ENCODE data around the gene COL4A1.

The COL4A1 gene

DNA sequence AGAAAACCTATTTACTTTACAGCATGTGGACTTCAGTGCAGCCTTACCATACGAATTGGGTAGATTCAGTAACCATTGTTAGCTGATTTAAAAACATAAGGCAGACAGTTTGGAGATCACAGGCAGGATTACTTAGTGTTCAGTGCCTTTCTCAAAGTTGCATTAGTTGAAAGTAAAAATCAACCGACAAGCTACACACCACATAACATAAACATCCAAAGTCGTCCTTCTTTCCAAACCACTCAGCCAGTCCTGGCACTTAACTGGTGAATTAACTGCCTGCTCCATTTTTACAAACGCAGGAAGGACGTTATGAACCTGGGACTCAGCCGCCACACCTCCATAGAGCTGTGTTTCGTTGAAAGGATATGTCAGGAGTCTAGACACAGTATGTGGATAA is 91.4 kb downstream of the COL4A1 start:
- no peak for DNase-seq

DNA sequence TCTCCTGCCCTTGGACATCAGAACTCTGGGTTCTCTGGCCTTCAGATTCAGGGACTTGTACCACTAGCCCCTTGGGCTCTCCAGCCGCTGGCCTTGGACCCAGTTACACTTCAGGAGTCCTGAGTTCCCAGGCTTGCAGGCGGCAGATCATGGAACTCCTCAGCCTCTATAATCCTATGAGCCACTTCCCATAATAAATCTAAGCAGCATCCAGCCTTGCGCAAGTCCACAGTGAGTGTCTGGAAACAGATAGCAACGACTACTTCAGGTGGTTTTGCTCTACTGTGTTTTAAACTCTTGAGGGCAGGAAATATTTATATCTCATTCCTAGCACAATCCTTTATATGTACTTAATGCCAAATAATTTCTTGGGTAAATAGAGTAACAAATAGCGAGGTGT is 92.3 kb downstream of the COL4A1 start:
- DNase-seq: no peak

DNA sequence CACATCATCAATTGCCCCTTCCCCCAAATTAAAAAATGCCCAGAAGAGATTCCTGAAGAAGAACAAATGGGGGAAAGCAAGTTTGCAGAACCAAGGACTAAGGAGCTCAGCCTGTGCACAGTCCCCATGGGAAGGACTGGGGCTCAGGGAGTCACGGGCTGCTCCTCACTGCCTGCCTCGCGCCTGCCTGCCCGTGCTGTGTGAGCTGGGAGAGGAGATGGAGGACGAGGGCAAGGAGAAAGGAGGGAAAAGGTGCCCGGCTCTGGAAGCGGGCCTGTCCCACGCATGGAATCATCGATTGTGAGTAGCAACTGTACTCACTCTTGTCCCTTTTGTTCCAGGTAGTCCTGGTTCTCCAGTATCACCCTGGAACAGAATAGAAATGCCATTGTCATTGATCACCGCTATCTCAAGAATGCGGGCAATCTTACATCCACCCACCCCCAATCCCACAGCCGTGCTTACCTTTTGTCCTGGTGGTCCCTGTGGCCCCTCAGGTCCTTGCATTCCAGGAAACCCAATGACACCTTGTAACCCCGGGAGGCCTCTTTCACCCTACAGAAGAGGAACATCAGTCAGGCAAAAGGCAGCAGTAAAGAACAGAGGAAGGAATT is 93.4 kb downstream of the COL4A1 start:
- DNase-seq: no peak

DNA sequence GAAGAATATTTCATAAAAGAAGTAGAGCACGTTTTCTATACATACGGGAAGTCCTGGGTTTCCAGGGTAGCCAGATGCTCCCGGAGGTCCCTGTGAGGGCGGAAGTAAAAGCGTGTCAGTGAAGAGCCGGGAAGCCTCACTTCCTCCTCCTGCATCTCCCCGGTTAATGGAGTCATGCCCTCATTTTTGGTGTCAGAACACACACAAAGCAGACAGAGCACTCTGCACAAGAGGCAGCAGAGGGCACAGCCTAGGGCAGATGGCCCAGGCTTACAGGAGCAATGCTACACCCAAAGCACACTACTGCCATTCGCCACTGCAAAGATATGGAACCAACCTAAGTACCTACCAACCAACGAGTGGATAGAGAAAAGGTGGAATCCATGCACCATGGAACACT is 94.4 kb downstream of the COL4A1 start:
- no peak for DNase-seq

DNA sequence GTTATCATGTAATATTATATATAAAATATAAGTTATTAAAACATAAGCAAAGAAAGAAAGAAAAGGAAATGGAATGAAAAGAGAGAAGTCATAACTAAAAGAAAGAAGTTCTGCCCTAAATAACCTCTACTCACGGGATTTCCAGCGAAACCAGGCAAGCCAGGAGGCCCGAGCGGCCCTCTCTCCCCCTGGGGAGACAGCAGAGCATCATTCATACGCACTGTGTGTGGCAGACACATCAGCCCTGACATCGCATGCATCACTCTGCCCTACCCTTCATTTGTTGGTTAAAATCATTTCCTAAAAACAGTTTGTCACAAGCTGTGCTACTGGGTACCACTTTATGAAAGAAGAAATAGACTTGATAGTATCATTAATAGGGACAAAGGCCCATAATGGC is 95.2 kb downstream of the COL4A1 start:
- no peak for DNase-seq

DNA sequence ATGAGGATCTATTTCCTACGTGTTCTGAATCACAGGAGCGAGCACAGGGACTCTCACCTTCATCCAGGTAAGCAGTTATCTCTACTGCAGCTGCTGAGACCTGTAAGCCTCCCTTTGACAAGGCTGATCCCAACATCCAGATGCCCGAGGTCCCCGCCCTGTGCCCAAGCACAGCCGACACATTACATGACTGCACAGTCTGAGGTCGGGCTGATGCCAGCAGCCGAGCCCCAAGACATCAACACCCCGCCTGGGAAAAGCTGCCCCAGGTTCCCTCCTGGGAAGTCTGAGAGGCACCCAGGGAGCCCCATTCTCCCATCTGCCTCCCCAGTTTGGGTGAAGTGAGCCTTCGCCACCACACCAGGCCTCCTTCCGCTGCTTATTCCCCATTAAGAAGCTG is 95.9 kb downstream of the COL4A1 start:
- DNase-seq: no peak

DNA sequence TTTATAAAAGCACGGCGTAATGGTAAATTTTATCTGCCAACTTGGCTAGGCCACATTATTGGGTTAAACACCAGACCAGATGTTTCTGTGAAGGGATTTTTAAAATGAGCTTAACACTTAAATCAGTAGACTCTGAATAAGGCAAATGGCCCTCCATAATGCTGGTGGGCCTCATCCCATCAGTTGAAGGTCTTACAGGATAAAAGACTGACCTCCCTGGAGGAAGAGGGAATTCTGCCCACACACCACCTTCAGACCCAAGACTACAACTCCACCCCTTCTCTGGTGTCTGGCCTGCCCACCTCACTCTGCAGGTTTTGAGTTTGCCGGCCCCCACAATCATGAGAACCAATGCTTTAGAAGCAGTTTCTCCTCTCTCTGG is 96.4 kb downstream of the COL4A1 start:
- DNase-seq: no peak

DNA sequence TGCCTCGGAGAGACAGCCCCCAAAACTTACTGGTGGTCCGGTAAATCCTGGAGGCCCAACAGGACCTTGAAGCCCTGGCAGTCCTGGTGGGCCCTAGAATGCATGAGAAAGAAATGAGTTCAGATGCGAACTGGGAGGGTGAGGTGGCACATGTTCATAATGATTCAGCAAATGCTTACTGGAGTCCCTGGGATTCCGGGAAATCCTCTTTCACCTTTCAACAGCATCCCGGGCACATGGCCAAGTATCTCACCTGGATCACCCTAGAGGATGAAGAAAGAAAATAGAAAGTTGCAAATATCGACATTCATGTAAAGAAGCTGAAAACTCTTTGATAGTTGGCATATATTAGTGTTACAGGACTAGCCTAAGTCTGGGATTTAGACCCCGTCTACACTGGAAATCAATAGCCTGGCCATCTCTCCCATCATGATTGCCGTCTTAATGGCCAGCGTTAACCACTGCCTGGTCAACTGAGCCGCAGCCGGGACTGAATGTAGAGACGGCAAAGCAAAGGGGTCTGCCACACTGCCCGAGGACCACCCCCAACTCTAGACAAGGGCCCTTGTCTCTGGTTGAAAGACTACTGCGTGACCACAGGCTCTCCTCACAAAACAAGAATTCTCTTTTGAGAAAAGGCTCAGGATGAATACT is 96.9 kb downstream of the COL4A1 start:
- no peak for DNase-seq

DNA sequence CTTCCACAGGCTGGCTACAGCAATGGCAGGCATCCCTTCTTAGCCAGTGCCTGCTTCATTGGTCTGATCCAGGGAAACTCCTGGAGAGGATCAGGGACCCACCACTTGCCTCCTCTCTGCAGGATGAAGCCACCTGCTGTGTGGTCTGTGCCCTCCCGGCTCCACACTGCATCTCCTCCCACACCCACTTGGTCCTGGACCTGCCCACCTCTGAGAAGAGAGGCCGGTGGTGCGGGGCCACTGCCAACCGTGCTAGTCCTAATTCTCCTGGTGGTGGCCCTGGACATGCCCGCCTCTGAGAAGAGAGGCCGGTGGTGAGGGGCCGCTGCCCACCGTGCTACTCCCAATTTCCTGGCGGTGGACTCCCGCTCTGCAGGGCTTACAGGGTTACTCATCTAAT is 98.8 kb downstream of the COL4A1 start:
- DNase-seq: no peak

DNA sequence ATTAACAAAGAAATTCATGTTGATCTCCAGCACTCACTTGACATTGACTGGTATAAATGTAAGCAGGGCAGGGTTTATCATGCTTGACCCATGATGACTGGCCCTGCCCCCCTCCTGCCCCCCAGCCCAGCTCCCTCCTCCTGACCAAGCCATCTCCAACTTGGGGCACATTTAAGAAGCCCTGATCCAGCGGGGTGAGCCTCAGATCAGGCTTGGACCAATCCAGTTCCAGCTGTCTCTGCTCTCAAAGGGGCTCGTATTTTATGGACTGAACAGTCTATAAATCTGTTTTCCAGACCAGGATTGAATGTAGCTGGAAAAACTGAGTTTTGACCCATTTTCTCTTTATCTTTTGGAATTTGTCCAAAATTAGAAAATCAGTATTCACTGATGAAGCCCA is 100.0 kb downstream of the COL4A1 start:
- no peak for DNase-seq

DNA sequence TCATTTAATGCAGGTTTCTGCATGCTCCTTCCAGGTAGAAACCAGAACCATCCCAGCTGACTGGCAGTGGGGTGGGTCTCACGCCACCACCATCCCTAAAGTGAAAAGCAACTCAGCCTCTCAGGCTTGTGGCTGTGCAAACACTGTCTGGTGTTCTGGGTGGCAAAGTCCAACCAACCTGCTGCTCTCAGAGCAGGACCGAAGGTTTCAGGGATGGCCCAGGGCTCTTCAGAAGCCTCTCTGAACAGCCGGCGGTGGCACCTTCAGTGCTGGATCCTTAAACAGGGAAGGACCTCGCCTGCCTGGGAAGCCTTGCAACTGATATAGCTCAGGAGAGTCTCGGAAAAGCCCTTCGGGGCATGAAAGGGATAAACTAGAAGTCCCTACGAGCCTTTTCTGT is 100.8 kb downstream of the COL4A1 start:
- no peak for DNase-seq

DNA sequence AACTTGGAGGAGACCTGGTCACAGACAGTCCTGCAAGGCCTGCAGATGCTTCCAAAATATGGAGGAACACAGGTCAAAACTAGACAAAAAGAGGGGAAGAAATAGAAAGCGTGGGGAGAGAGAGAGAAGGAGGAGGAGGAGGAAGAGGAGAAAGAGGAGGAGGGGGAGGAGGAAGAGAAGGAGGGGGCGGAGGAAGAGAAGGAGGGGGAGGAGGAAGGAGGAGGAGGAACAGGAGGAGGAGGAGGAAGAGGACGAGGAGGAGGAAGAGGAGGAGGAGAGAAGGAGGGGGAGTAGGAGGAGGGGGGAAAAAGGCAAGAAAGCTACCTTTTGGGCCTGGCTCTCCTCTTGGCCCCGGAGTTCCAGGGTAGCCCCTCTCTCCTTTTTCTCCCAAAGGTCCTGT is 105.8 kb downstream of the COL4A1 start:
- DNase-seq: no peak

DNA sequence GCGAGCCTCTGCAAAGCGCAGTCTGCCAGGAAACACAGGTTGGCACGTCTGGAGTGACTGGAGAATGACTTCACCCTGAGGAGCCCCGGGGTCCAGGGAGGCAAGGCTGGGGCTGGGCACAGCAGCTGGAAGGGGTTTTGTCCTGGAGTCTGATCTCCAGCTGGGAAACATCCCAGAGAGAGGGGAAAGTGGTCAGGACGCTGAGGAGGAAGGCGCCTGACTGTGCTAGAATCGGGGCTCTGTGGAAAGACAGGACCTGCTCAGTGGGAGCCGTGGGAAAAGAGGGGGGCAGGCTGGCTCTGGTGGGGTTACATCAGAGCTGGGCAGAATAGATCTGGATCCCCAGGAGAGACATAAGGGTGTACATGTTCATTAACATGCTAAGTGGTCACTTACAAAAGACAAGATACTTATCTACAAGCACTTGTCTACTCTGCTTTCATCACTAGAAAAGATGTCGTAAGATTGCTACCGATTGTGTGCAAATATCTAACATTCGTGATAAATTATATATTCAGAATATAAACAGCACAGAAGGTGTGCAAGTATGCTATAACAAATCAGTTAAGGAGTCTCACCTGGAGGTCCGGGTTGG is 106.6 kb downstream of the COL4A1 start:
- no peak for DNase-seq

DNA sequence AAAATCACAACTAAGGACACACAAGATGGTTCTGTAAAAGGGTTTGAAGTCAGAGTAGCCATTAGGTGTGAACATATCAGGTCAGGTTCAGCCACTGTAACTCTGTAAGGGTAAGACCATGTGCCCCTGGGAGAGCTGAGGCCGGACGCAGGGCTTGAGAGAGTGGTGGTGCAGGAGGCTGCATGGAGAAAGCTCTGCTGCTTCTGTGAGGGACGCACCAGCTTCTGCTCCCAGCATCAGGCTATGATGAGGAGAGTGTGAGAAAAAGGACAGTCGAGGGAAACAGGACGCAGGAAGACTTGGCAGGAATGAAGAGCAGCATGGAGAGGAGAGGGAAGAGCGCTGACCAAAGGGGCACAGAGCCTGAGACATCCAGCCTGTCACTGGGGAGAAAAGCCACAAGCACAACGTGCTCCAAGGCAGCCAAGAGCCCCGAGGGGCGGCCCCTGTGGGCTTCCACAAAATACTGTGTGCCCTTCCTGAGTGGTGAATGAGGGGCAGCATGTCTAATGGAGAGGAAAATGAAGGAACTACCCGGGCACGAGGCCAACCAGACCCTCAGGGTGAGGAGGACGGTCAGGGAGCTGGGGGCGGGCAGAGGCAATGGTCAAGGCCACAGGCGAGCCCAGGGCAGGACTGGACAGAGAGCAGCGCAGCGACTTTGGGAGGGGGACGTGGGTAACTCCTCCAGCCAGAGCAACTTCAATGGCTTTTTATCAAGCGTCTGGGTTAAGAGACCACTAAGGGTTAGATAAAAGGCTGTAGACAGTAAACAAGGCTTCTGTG is 107.7 kb downstream of the COL4A1 start:
- DNase-seq: no peak

DNA sequence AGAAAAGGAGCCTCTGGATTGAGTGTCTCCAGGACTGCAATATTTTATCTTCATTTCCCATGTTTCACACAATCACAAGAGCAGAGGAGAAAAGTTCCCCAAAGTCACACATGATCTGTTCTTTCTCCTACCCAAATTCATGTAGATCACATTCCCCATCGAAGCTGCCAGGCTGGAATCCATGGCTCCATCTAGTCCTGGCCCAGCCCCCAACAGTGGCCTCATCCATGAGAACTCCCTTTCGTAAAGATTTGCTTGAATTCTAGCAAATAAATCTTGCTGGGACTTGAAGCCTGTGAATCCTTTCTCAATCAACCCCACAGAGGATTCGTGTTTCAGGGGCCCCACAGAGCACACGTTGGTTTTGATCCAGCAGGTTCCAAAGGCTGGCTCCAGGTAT is 109.5 kb downstream of the COL4A1 start:
- no peak for DNase-seq

DNA sequence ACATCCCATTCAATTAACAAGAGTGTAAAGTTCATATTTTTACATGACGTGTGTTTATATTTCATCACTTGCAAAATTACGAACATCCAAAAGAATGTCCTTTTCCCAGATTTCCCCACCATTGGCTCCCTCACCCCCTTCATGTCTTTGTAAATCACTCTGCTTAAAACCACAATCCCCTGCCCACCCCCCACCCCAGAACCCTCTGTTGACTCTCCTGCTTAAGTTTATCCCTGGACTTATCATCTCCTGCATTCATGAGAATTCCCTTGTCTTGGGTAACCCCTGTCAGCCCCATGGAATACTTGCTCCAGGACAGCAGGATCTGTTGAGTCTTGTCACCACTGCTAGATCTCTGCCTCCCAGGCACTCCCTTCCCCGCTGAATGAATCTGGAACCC is 109.9 kb downstream of the COL4A1 start:
- no peak for DNase-seq

DNA sequence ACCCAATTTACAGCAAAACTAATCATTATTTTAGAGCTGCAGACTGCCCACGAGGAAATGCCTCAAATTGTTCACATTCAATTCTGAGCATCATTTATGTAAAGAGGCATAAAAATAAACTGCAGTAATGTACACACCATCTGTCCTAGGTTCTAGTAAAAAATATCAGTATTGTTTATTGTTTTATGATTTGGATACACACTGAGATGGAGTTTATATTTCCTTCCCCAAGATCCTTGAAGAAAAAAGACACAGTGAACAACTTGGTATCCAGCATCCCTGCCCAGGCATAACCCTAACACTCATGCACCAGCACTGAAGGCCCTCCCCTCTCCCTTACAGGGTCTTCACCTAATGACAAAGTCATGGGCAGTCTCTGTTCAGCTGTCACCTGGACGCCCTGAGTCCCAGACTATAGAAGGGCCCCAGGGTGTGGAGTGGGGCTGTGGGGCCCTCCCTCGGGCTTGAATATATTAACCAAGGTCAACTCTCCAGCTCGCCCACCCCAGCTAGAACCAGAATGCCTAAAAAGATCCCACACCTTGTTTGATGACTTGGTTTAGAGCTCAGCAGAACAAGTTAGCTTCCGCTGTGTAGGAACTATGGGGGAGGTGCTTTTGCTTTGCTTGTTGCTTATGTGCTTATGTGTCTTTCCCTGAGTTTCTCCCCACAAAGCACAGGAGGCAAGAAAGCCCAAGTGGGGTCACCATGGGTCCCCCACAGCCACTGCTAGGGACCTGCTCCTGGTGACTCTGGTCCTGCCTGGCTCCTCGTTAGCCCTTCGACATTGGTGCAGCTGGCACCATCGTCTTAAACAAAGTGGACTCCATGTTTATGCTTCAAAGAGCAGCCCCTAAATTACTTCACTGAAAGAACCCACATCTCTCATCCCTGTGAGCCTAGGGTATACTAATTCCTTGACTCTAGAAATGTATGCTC is 111.1 kb downstream of the COL4A1 start:
- no peak for DNase-seq

DNA sequence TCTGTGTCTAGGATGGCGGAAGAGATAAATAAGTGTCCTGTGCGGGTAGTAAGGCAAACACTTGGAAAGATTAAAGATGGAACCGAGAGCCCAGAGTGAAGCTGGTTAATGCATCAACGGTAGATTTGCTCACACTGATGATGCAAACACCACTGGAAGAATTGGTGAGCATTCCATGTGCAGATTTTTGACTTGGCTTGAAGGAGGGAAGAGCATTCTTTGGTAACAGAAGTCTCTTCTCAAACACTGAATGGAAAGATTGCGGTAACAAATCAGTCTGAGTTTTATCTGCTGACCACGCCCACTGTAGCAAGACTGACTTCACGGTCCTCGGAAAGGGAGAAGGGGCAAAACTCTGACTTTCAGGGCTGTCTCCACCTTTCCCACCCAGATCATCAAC is 112.5 kb downstream of the COL4A1 start:
- DNase-seq: no peak

DNA sequence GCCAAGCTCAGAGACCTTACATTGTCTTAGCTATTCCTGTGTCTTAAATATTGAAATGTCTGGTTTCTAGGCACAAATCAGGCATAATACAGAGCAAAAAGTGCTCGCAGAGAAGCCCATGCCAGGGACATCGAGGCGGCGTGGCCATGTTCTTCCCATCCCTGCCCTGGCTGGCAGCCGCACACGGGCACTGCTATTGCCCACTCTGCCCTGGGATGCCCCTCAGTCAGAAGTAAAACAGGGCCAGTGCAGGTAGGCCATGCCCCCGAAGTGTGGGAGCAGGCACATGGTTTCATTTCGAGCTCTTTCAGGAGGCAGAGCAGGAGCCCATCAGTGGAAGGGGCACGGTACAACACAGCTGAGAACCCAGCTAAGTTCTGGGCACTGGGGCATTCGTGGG is 113.5 kb downstream of the COL4A1 start:
- no peak for DNase-seq

DNA sequence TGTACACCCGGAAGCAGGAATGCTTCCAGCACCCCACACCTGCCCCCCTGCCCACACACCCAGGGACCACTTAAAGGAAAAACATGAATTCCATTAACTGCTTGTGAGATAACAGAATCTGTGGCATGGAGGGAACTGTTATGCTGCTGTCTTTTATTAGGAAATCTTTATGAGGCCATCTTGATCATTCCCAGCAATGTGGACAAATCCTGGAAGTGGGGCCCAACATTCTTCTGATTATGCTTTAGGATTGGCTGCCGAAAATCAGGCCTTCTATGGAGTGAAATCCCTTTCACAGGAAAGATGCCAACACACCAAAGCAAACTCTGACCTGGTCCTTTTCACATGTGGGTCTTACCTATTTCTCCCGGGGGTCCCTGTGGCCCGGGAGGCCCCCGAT is 114.5 kb downstream of the COL4A1 start:
- no peak for DNase-seq

DNA sequence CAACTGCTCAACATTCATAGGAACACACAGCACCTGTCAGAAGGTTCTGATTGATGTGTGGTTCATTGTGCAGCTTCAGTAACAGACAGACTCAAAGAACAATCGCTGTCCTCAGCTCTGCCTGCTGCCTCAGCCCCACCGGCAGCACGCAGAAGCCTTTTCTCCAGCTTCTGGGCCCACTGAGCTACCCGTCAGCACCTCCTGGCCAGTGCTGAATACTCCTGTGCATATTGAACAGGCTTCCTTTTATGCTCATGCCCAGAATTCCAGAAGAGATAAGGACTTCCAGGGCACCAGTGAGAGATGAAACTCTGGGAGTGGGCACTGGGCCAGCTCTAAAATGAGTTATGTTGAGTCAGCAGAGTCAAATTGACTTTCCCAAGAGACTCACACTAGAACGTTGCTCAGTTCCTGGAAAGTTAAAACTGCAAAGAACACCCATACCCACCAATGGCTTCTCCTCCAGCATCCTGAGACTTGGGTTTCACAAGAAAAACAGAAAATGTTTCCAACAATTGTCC is 119.3 kb downstream of the COL4A1 start:
- DNase-seq: no peak

DNA sequence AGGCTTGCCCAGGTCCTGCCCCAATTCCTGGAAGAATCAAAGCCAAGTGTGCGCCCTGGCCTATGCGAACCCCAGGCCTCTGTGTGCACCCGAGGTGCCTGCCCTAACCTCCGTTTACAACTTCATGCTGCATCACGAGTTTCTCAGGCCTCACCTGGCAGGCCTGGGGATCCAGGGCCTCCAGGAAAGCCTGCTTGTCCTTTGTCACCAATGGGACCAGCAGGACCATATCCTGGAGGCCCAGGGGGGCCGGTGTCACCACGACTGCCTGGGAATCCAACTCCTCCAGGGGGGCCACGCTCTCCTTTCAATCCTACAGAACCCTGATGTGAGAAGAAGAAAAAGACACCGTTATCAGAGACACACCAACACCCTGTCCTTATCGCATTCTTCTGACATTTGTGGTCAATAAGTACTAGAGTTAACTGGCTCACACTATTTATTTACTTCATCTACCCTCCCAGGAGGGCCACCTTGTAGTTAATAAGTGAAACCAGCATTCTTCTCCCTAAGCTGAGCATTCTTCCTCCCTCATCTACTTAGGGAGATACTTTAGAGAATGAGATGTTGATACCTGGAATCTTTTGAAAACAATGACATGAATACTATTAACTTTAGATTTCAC is 120.6 kb downstream of the COL4A1 start:
- DNase-seq: no peak
